ENCODE data around the gene CACNA1I.

CACNA1I gene

GRCh38 chr22:39569066-39569465, 1.5 kb upstream of the CACNA1I start:
- no peak for DNase-seq (ENCODE audit: low read depth)
- H3K4me3 ChIP-seq (ENCODE audit: low read length): no peak overlapping the region
- no peak for TF ChIP-seq CTCF (conservative IDR thresholded peaks at IDR 0.05; ENCODE audit: low read depth, low read length)

- no peak overlapping the region for H3K4me3 ChIP-seq (ENCODE audit: low read length)
- DNase-seq (ENCODE audit: low read depth): no peak
- no peak for TF ChIP-seq CTCF (conservative IDR thresholded peaks at IDR 0.05; ENCODE audit: low read depth, low read length)
Measured at GRCh38 chr22:39570226-39570625, 327 bp upstream of the CACNA1I start.

GRCh38 chr22:39571538-39571937, 985 bp downstream of the CACNA1I start:
- no peak overlapping the region for H3K4me3 ChIP-seq (ENCODE audit: low read length)
- TF ChIP-seq CTCF (conservative IDR thresholded peaks at IDR 0.05; ENCODE audit: low read depth, low read length): no peak
- no peak for DNase-seq (ENCODE audit: low read depth)

- no peak for TF ChIP-seq CTCF (conservative IDR thresholded peaks at IDR 0.05; ENCODE audit: low read depth, low read length)
- no peak overlapping the region for H3K4me3 ChIP-seq (ENCODE audit: low read length)
- DNase-seq (ENCODE audit: low read depth): peak; percentile 62
Measured at GRCh38 chr22:39574779-39575551, 4.4 kb downstream of the CACNA1I start.

GRCh38 chr22:39575552-39575825, 4.9 kb downstream of the CACNA1I start:
- H3K4me3 ChIP-seq (ENCODE audit: low read length): no peak overlapping the region
- DNase-seq (ENCODE audit: low read depth): no peak
- TF ChIP-seq CTCF (conservative IDR thresholded peaks at IDR 0.05; ENCODE audit: low read depth, low read length): no peak

- no peak overlapping the region for H3K4me3 ChIP-seq (ENCODE audit: low read length)
- no peak for DNase-seq (ENCODE audit: low read depth)
- TF ChIP-seq CTCF (conservative IDR thresholded peaks at IDR 0.05; ENCODE audit: low read depth, low read length): no peak
Measured at GRCh38 chr22:39576027-39576426, 5.5 kb downstream of the CACNA1I start.

GRCh38 chr22:39577366-39577765, 6.8 kb downstream of the CACNA1I start:
- no peak overlapping the region for H3K4me3 ChIP-seq (ENCODE audit: low read length)
- no peak for TF ChIP-seq CTCF (conservative IDR thresholded peaks at IDR 0.05; ENCODE audit: low read depth, low read length)
- no peak for DNase-seq (ENCODE audit: low read depth)

All from retinal pigment epithelial cell (primary cell).